ENCODE measurements around the gene SLC6A18.

The SLC6A18 gene

GRCh38 chr5:1239505-1240251, 14.5 kb downstream of the SLC6A18 start:
- DNase-seq, result no peak

- DNase-seq, result no peak
Observed at GRCh38 chr5:1240496-1241260, 15.5 kb downstream of the SLC6A18 start.

GRCh38 chr5:1241509-1242080, 16.4 kb downstream of the SLC6A18 start:
- no peak for DNase-seq

- no peak for DNase-seq
Observed at GRCh38 chr5:1242733-1243486, 17.7 kb downstream of the SLC6A18 start.

- no peak for DNase-seq
Observed at GRCh38 chr5:1243487-1244130, 18.4 kb downstream of the SLC6A18 start.

GRCh38 chr5:1244255-1244654, 19.1 kb downstream of the SLC6A18 start:
- no peak for DNase-seq

GRCh38 chr5:1244976-1245375, 19.8 kb downstream of the SLC6A18 start:
- no peak for DNase-seq

- DNase-seq, result no peak
Observed at GRCh38 chr5:1245905-1246576, 20.9 kb downstream of the SLC6A18 start.

GRCh38 chr5:1246711-1247431, 21.7 kb downstream of the SLC6A18 start:
- peak; percentile 4 for DNase-seq

GRCh38 chr5:1247811-1248210, 22.6 kb downstream of the SLC6A18 start:
- no peak for DNase-seq

GRCh38 chr5:1249366-1250280, 24.4 kb downstream of the SLC6A18 start:
- no peak for DNase-seq

GRCh38 chr5:1251678-1252580, 26.7 kb downstream of the SLC6A18 start:
- DNase-seq, result no peak

- DNase-seq, result no peak
Observed at GRCh38 chr5:1252681-1253080, 27.5 kb downstream of the SLC6A18 start.

GRCh38 chr5:1253456-1254105, 28.4 kb downstream of the SLC6A18 start:
- no peak for DNase-seq

GRCh38 chr5:1254196-1254595, 29.0 kb downstream of the SLC6A18 start:
- no peak for DNase-seq

GRCh38 chr5:1255081-1255561, 29.9 kb downstream of the SLC6A18 start:
- DNase-seq, result peak; percentile 62

- DNase-seq, result no peak
Observed at GRCh38 chr5:1256776-1257175, 31.6 kb downstream of the SLC6A18 start.

- no peak for DNase-seq
Observed at GRCh38 chr5:1257363-1257762, 32.2 kb downstream of the SLC6A18 start.

All from CD4-positive, alpha-beta T cell treated with Interleukin-10 for 1 hour (primary cell).